ENCODE measurements around the gene DCBLD2. TPM values are rescaled to one million over a fixed set of nuclear protein-coding genes. Genes with fewer than 3 reads are reported as not detected.
A peak's percentile ranks its signal among the peaks of the same experiment; 100 is the strongest.
"Not testable (repeated sequence)": the region's sequence is repeated elsewhere in the genome, so short reads cannot be mapped to it uniquely, and the experiment has no call there.

Gene DCBLD2
- total RNA-seq, 1 donor from 2014 or later = 91.9 TPM

- no peak for TF ChIP-seq CTCF (conservative IDR thresholded peaks at IDR 0.05)
- no peaks in the 10 kb centered on the region for H3K27me3 Mint-ChIP-seq (ENCODE audit: low read depth)
- no peaks in the 10 kb centered on the region for H3K4me1 Mint-ChIP-seq
- peaks cover 2% of the 10 kb centered on the region for H3K9me3 Mint-ChIP-seq
- peaks cover 30% of the 10 kb centered on the region for H3K36me3 Mint-ChIP-seq (ENCODE audit: low read depth)
- H3K4me3 Mint-ChIP-seq = no peak overlapping the region
- H3K27ac Mint-ChIP-seq (ENCODE audit: unreplicated experiment) = no peak overlapping the region
- no peak for DNase-seq (ENCODE audit: low read depth, low spot score)
These were observed 61.6 kb downstream of the DCBLD2 start for GRCh38 chr3:98839846-98840245.

- H3K4me1 Mint-ChIP-seq = peaks cover 11% of the 10 kb centered on the region
- H3K27ac Mint-ChIP-seq (ENCODE audit: unreplicated experiment); H3K4me3 Mint-ChIP-seq; H3K27me3 Mint-ChIP-seq (ENCODE audit: low read depth); DNase-seq (ENCODE audit: low read depth, low spot score): not testable (repeated sequence)
- H3K9me3 Mint-ChIP-seq = peaks cover 25% of the 10 kb centered on the region
- H3K36me3 Mint-ChIP-seq (ENCODE audit: low read depth) = peaks cover 39% of the 10 kb centered on the region
These were observed 70.4 kb downstream of the DCBLD2 start for GRCh38 chr3:98831060-98831459.

- TF ChIP-seq CTCF (conservative IDR thresholded peaks at IDR 0.05) = no peak
- H3K27me3 Mint-ChIP-seq (ENCODE audit: low read depth) = no peaks in the 10 kb centered on the region
- H3K9me3 Mint-ChIP-seq = peaks cover 25% of the 10 kb centered on the region
- H3K36me3 Mint-ChIP-seq (ENCODE audit: low read depth) = peaks cover 40% of the 10 kb centered on the region
- H3K27ac Mint-ChIP-seq (ENCODE audit: unreplicated experiment) = no peak overlapping the region
- peaks cover 11% of the 10 kb centered on the region for H3K4me1 Mint-ChIP-seq
- DNase-seq (ENCODE audit: low read depth, low spot score) = no peak
- H3K4me3 Mint-ChIP-seq = no peak overlapping the region
These were observed 72.2 kb downstream of the DCBLD2 start for GRCh38 chr3:98829246-98829832.

GRCh38 chr3:98827221-98827920, 74.1 kb downstream of the DCBLD2 start:
- H3K4me1 Mint-ChIP-seq = peaks cover 11% of the 10 kb centered on the region
- no peak for TF ChIP-seq CTCF (conservative IDR thresholded peaks at IDR 0.05)
- no peak overlapping the region for H3K27ac Mint-ChIP-seq (ENCODE audit: unreplicated experiment)
- no peaks in the 10 kb centered on the region for H3K27me3 Mint-ChIP-seq (ENCODE audit: low read depth)
- peaks cover 16% of the 10 kb centered on the region for H3K9me3 Mint-ChIP-seq
- H3K4me3 Mint-ChIP-seq = no peak overlapping the region
- DNase-seq (ENCODE audit: low read depth, low spot score) = no peak
- peaks cover 41% of the 10 kb centered on the region for H3K36me3 Mint-ChIP-seq (ENCODE audit: low read depth)

- peak overlapping the region; percentile 13 for H3K27ac Mint-ChIP-seq (ENCODE audit: unreplicated experiment)
- no peaks in the 10 kb centered on the region for H3K27me3 Mint-ChIP-seq (ENCODE audit: low read depth)
- no peak for DNase-seq (ENCODE audit: low read depth, low spot score)
- no peak for TF ChIP-seq CTCF (conservative IDR thresholded peaks at IDR 0.05)
- peaks cover 11% of the 10 kb centered on the region for H3K4me1 Mint-ChIP-seq
- H3K9me3 Mint-ChIP-seq = peaks cover 10% of the 10 kb centered on the region
- no peak overlapping the region for H3K4me3 Mint-ChIP-seq
- H3K36me3 Mint-ChIP-seq (ENCODE audit: low read depth) = peaks cover 32% of the 10 kb centered on the region
These were observed 75.4 kb downstream of the DCBLD2 start for GRCh38 chr3:98826126-98826525.

GRCh38 chr3:98824256-98824655, 77.2 kb downstream of the DCBLD2 start:
- Mint-ChIP-seq H3K36me3 (ENCODE audit: low read depth) (peaks cover 19% of the 10 kb centered on the region), H3K27me3 (ENCODE audit: low read depth) (no peaks in the 10 kb centered on the region), H3K9me3 (peaks cover 2% of the 10 kb centered on the region), H3K4me1 (peaks cover 11% of the 10 kb centered on the region), H3K4me3 (no peak overlapping the region), H3K27ac (ENCODE audit: unreplicated experiment) (no peak overlapping the region)
- TF ChIP-seq CTCF (conservative IDR thresholded peaks at IDR 0.05) = no peak
- DNase-seq (ENCODE audit: low read depth, low spot score) = no peak
